ENCODE results near the gene COMP. TPM values are rescaled to one million over a fixed set of nuclear protein-coding genes. Genes with fewer than 3 reads are reported as not detected.

COMP gene
- polyA plus RNA-seq, 6 donors from 2014 or later: 0.36 TPM; not detected in 5

DNA sequence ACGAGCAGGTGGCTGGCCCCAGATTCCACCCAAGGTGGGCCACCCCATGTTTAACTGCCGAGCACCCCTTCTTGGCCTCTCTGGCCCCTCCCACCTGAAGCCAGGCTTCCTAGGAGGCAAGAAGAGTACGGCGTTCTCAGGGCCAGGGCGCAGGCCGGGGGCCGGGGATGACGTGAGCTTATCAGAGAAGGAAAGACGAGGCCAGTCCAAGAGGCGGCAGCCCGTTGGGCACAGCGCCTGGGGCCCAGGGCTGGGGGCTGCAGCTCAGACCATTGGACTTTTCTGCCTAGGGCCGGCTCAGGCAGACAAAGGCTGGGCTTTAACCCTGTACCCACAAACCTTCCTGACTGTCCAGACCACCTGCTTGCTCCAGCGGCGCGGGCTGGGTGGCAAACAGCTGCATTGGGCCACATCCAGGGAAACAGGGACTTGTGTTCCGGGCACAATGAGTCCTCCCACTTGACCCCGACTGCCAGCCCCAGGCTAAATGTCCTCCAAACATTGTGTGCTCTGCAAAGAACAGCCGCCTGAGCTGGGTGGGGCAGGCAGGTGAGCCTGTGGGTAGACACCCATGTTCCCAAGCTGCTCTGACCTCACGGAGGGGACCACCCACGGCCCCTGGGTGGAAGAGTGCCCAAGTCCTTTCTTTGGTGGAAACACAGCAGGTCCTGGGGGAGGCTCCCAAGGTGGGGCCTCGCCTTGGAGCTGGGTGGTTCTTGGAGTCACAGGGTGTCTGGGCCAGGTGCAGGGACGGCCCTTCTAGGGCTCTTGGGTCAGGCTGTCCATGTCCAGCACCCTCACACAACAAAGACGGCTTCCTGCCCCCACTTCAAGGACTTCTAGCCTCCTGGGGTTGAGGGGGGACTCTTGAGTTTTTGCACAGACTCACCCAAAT lies 21.9 kb downstream of the COMP start:
- Mint-ChIP-seq H3K9me3 (no peaks in the 10 kb centered on the region), H3K36me3 (no peaks in the 10 kb centered on the region), H3K4me3 (no peak overlapping the region), H3K27ac (no peak overlapping the region), H3K27me3 (no peaks in the 10 kb centered on the region), H3K4me1 (peaks cover 0 to 15% (median 11%) of the 10 kb centered on the region in 3 donors)
- no peak for DNase-seq
- ATAC-seq (ENCODE audit: low read depth in 2 of 2): no peak

DNA sequence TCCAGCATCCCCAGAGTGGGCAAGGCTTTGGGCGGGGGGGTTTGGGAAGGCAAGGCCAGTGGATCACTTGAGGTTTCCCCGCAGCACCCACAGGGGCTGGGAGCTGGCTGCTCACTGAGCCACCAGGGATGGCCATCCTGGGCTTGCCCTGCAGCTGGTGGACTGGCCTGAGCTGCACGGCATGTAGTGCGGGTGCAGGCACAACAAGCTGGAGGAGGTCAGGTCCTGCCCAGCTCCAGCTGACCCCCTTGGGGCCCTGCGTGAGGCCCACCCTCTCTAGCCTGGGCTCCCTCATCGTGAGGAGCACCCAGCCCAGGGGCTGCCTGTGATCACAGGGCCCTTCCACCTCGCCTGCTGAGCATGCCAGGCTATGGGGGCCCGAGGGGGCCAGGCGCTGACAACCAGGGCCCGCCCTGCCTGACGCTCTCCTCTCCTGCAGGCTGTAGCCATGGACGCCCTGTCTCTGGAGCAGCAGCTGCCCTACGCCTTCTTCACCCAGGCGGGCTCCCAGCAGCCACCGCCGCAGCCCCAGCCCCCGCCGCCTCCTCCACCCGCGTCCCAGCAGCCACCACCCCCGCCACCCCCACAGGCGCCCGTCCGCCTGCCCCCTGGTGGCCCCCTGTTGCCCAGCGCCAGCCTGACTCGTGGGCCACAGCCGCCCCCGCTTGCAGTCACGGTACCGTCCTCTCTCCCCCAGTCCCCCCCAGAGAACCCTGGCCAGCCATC lies 22.9 kb downstream of the COMP start:
- H3K27ac Mint-ChIP-seq: no peak overlapping the region
- ATAC-seq (ENCODE audit: low read depth in 2 of 2) (no peak), DNase-seq (no peak)
- H3K36me3 Mint-ChIP-seq: no peaks in the 10 kb centered on the region
- H3K27me3 Mint-ChIP-seq: no peaks in the 10 kb centered on the region
- H3K4me1 Mint-ChIP-seq: peaks cover 0 to 11% (median 11%) of the 10 kb centered on the region in 3 donors
- peak overlapping the region in 1 of 8 donors; percentile 22 for H3K4me3 Mint-ChIP-seq
- H3K9me3 Mint-ChIP-seq: no peaks in the 10 kb centered on the region

- no peak overlapping the region for H3K4me3 Mint-ChIP-seq
Measured at GRCh38 chr19:18765224-18765623, 25.9 kb downstream of the COMP start.

DNA sequence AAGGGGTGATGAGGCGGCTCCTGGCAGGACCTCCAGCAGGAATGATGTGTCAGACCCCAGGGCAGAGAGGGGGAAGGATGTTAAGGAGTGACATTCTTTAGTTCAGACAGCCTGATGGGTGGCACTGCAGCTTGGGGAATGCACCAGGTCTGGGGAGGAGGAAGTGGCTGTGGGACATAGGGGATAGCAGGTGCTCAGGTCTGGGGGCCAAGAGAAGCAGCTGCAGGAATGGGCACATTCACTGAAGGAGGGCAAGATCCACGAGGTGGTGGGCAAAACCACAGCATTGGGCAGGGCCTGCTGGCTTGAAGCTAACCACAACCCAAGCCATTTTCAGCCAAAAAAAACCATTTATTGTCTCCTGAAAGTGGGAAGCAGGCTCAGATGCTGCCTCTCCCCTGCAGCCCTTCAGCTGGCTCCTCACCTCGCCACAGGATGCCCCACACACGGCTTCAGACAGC lies 26.5 kb downstream of the COMP start:
- H3K4me1 Mint-ChIP-seq: peaks cover 0 to 5% (median 4%) of the 10 kb centered on the region in 3 donors
- H3K4me3 Mint-ChIP-seq: no peak overlapping the region
- H3K9me3 Mint-ChIP-seq: no peaks in the 10 kb centered on the region
- peak overlapping the region in 1 of 6 donors; percentile 69 for H3K27ac Mint-ChIP-seq
- ATAC-seq (ENCODE audit: low read depth in 2 of 2) (no peak), DNase-seq (no peak)
- H3K27me3 Mint-ChIP-seq: no peaks in the 10 kb centered on the region
- H3K36me3 Mint-ChIP-seq: no peaks in the 10 kb centered on the region

More at GRCh38 chr19:18765224-18765623, 25.9 kb downstream of the COMP start:
- Mint-ChIP-seq H3K27ac (no peak overlapping the region), H3K27me3 (no peaks in the 10 kb centered on the region), H3K9me3 (no peaks in the 10 kb centered on the region), H3K36me3 (no peaks in the 10 kb centered on the region), H3K4me1 (peaks cover 0 to 5% (median 5%) of the 10 kb centered on the region in 3 donors)
- no peak for DNase-seq
- no peak for ATAC-seq (ENCODE audit: low read depth in 2 of 2)

DNA sequence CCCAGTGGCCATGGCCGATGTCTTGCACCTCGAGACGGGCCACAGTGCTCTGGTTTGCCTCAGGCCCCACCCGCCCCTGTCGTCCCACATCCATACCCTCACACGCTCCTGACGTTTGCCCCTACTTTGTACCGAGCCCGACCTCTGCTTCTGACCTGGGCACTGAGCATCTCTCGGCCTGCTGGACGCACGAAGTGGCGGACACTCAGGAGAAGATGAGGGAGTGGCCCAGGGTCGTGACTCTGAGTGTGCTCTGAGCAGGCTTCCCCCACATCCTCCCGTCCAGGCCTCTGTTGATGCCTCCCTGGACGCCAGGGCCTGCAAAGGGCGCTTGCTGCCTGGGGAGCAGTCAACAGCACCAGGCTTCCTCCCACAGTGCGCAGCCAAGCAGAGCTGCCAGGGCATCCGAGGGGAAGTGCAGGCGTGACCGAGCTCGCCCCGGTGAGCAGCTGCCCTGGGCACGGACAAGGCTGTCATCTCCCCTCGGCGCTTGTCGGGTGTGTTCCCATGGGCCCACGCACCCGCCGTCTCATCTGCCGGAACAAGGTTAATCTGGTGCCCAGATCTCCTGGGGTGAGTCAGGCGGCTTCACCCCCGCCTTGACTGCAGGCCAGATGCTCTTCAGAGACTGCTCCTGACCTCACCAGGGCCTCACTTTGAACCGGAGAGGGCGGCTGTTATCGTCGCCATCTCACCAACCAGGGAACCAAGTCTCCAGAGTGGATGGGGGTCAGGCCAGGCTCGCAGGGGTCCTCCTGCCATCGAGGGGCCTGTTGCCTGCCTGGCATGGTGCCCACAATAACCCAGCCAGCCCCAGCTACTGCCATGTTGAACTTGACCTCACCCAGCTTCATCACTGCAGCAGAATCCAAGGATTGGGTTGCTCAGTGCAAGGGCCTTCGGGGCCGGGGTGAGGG lies 27.2 kb downstream of the COMP start:
- H3K27ac Mint-ChIP-seq: peak overlapping the region in 1 of 6 donors; percentile 69
- peak overlapping the region in 1 of 8 donors; percentile 20 for H3K4me3 Mint-ChIP-seq
- H3K27me3 Mint-ChIP-seq: no peaks in the 10 kb centered on the region
- peaks cover 0 to 5% (median 4%) of the 10 kb centered on the region in 3 donors for H3K4me1 Mint-ChIP-seq
- DNase-seq (no peak), ATAC-seq (ENCODE audit: low read depth in 2 of 2) (peak; percentile 28 to 34)
- H3K9me3 Mint-ChIP-seq: no peaks in the 10 kb centered on the region
- H3K36me3 Mint-ChIP-seq: no peaks in the 10 kb centered on the region

DNA sequence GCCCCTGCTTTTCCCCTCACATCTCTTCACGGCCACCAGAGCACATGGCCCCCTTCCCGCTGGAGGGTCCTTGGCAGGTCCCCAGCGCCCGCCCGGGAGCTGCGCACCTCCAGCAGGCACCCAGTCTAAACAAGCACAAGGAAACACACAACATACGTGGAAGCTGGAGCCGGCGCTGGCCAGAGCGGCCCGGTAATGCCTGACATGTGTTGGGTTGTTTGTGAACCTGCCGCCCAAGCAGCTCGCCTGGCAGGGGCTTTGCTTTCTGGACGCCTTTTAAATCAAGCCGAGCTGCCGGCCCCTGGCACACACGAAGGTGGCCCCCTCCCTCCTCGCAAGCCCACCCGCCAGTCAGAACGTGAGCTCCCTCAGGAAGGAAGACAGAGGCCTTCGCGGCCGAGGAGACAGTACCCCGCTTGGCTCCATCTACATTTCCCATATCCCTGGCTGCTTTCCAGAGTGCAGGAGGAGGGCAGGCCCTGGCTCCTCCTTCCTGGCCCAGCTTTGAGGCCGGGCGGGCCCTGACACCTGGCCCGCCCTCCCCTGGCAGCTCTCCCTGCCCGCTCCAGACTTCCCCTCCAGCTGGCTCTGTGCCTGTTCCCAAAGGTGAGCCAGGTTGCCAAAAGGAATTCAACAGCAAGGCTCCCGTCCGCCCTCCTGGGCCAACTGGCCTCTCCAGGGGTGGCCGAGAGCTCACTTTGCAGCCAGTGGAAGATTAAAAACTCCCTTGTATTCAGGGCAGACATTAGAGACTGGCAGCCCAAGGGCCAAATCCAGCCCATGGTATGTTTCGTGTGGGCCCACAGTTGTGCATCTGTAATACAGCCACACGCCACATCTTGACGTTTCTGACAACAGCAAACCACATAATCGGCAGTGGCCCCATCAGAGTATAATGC lies 28.7 kb downstream of the COMP start:
- no peaks in the 10 kb centered on the region for H3K27me3 Mint-ChIP-seq
- peak overlapping the region in 2 of 6 donors; percentile 10 to 88 for H3K27ac Mint-ChIP-seq
- no peaks in the 10 kb centered on the region for H3K36me3 Mint-ChIP-seq
- H3K4me3 Mint-ChIP-seq: no peak overlapping the region
- no peaks in the 10 kb centered on the region for H3K9me3 Mint-ChIP-seq
- peaks cover 0 to 5% (median 4%) of the 10 kb centered on the region in 3 donors for H3K4me1 Mint-ChIP-seq
- no peak for DNase-seq
- ATAC-seq (ENCODE audit: low read depth in 2 of 2): no peak

DNA sequence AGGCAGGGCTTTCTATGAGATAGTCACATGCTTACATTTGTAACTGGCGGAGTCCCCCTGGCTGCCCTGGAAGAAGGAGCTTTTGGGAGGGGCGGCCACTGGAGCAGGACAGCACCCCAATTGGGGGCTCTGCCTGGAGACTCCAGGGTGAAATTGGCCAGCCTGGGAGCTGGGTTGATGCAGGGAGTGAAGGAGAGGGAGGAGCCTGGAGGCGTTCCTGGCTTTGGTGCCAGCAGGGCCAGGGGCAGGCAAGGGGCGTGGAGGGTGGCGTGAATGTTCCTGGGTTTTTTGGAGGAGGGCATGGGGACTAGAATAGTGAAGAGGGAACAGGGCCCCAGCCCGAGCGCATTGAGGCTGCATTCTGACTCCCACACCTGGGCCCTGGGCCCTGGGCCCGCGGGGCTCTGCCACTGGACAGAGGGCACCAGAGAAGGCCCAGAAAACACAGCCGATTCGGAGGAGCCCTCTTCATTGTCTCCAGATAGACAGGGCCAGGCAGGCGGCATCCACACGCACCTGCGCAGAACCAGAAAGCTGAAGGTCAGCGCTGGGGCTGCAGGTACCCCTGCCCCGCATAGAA lies 29.5 kb downstream of the COMP start:
- Mint-ChIP-seq H3K9me3 (no peaks in the 10 kb centered on the region), H3K27me3 (no peaks in the 10 kb centered on the region), H3K4me1 (peaks cover 0 to 5% (median 4%) of the 10 kb centered on the region in 3 donors), H3K4me3 (no peak overlapping the region), H3K36me3 (no peaks in the 10 kb centered on the region), H3K27ac (peak overlapping the region in 3 of 6 donors; percentile 26 to 88 (median 73))
- ATAC-seq (ENCODE audit: low read depth in 2 of 2) (no peak), DNase-seq (no peak)

GRCh38 chr19:18760440-18761383 lies 30.4 kb downstream of the COMP start:
- DNase-seq (no peak), ATAC-seq (ENCODE audit: low read depth in 2 of 2) (no peak)
- Mint-ChIP-seq H3K36me3 (no peaks in the 10 kb centered on the region), H3K9me3 (no peaks in the 10 kb centered on the region), H3K27me3 (no peaks in the 10 kb centered on the region), H3K27ac (no peak overlapping the region), H3K4me1 (peaks cover 0 to 5% (median 4%) of the 10 kb centered on the region in 3 donors), H3K4me3 (no peak overlapping the region)

DNA sequence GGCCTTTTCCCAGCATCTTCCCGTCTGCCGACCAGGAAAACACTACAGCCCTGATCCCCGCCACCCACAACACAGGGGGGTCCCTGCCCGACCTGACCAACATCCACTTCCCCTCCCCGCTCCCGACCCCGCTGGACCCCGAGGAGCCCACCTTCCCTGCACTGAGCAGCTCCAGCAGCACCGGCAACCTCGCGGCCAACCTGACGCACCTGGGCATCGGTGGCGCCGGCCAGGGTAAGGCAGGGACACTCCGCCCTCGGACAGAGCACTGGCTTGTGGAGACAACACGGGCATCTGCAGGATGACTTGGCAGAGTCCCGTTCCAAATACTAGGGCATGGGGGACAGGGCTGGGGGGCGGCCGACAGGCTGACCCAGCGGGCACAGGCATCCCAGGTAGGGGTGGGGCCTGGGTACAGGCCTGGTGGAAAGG lies 31.1 kb downstream of the COMP start:
- DNase-seq (no peak), ATAC-seq (ENCODE audit: low read depth in 2 of 2) (no peak)
- Mint-ChIP-seq H3K36me3 (no peaks in the 10 kb centered on the region), H3K27me3 (no peaks in the 10 kb centered on the region), H3K9me3 (no peaks in the 10 kb centered on the region), H3K4me1 (peaks cover 0 to 5% (median 4%) of the 10 kb centered on the region in 3 donors), H3K27ac (no peak overlapping the region), H3K4me3 (no peak overlapping the region)

DNA sequence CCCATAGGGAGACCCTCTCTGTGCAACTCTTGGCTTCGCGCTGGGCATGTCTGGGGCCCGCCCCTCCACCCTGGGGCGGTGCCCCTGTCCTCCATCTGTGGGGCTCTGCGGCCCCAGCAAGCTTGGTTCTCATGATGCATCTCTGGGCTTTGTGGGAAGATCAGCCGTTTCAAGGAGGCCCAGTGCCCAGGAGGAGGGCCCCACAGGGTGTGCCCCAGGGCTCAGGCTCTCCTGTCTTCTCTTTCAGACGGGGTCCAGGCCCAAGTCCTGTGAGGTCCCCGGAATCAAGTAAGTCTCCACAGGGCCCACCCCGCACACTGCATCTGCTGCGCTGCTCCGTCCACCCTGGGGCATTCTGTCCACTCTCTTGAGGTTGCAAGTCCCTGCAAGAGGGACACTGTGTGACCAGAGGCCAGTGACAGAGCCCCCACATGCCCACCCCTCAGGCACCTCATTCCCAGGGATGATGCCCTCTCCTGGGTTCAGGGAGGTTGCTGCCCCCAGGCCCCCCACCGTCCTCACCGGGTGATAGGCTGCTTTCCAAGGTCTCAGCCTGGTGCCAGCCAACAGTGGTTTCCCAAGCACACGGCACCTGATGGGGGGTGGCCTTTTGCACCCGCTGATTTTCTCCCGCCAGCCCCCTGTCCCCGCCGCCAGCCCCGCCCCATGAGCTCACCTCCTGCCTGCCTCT lies 31.7 kb downstream of the COMP start:
- Mint-ChIP-seq H3K4me1 (peaks cover 0 to 2% (median 1%) of the 10 kb centered on the region in 3 donors), H3K9me3 (no peaks in the 10 kb centered on the region), H3K27ac (no peak overlapping the region), H3K36me3 (no peaks in the 10 kb centered on the region), H3K27me3 (no peaks in the 10 kb centered on the region), H3K4me3 (no peak overlapping the region)
- ATAC-seq (ENCODE audit: low read depth in 2 of 2) (no peak), DNase-seq (no peak)

DNA sequence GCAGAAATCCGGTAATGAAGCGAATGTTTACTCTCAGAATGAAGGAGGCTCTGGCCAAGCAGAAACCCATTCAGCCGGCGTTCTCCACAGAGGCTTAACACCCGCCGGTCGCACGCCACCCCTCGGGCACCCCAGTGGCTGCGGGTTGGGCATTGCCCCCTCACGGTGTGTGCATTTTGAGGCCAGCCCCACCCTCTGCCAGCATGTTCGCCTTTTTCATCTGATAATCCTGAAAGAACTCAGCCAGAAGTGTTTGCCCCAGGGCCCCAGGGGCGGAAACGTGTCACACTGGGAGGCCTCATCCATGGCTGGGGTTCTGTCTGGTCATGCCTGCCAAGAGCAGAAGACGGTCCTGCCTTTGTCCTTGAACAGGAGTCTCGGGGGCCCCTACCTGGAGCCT lies 34.2 kb downstream of the COMP start:
- H3K9me3 Mint-ChIP-seq: peaks cover 0 to 2% (median 0%) of the 10 kb centered on the region in 7 donors
- no peaks in the 10 kb centered on the region for H3K4me1 Mint-ChIP-seq
- H3K36me3 Mint-ChIP-seq: peaks cover 6% of the 10 kb centered on the region in 2 donors
- no peak overlapping the region for H3K4me3 Mint-ChIP-seq
- H3K27me3 Mint-ChIP-seq: no peaks in the 10 kb centered on the region
- no peak overlapping the region for H3K27ac Mint-ChIP-seq
- ATAC-seq (ENCODE audit: low read depth in 2 of 2): no peak
- no peak for DNase-seq

Data from naive B cell (primary cell).